T-helper 1 cell treated with Interleukin-12 subunit alpha and Interleukin-12 subunit beta and Interleukin-4 antibody, amounts not matched to agents 30 μg/mL and 1 μg/mL, for 36 hours (primary cell): ENCODE measurements around the gene SLC35B1.

Experiments used
- H3K27ac Mint-ChIP-seq: one replicate; pipeline ENCODE4 v1.8.0; 2021; ENCODE audit warnings: mild to moderate bottlenecking, mixed read lengths
- H3K27me3 Mint-ChIP-seq: one replicate; pipeline ENCODE4 v1.8.0; 2021; ENCODE audit warnings: low read depth, mixed read lengths
- H3K36me3 Mint-ChIP-seq: one replicate; pipeline ENCODE4 v1.8.0; 2021; ENCODE audit warnings: low read depth, mixed read lengths
- H3K4me1 Mint-ChIP-seq: one replicate; pipeline ENCODE4 v1.8.0; 2021; ENCODE audit warnings: low read depth, mixed read lengths
- H3K4me3 Mint-ChIP-seq: one replicate; pipeline ENCODE4 v1.8.0; 2021; ENCODE audit warnings: mild to moderate bottlenecking, moderate library complexity, mixed read lengths
- H3K9me3 Mint-ChIP-seq: one replicate; pipeline ENCODE4 v1.8.0; 2021; ENCODE audit warnings: mixed read lengths

The SLC35B1 gene, protein sequence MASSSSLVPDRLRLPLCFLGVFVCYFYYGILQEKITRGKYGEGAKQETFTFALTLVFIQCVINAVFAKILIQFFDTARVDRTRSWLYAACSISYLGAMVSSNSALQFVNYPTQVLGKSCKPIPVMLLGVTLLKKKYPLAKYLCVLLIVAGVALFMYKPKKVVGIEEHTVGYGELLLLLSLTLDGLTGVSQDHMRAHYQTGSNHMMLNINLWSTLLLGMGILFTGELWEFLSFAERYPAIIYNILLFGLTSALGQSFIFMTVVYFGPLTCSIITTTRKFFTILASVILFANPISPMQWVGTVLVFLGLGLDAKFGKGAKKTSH

DNA sequence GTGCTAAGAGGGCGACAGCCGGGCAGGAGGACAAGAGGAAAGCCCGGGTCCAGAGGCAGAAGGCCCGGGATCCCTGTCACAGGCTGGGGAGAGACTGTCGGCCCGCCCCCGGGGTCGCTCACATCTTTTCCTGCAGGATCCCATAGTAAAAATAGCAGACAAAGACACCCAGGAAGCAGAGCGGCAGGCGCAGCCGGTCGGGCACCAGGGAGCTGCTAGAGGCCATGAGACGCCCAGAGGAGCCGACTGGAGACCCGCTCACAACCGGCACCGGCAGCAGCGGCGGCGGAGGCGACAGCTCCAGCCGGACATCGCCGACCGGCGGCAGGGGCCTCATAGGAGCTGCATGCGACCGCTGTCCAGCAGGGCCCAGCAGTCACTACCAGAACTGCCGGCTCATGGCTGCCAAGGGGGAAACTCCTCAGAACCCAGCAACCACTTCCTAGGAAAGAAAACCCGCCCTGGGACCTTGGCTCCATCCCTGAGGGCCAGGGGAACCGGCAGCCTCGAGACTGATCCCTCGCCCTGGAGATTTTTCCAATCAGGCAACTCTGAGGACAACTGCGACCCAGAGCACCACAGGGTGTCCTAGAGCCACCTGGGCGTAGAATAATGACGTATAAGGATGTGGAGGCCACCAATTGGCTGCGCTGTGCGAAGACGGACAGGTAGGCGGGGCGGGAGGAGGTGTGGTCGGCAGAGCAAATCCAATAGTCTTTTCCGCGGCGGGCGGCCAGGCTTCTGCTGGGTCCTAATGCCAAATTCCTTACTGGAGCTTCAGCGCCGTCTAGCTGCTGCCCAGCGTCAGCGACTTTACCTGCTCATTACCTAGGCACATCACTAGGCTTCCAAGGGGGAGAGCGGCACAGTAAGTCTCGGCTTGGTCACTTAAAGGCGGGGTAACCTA, at the start of gene SLC35B1:
Gene SLC35B1 (minus strand): TSS at position 357 of the 907 bp plus-strand sequence. CDS start 131 bp downstream, at position 226.
- Mint-ChIP-seq H3K36me3 (peaks cover 36% of the 10 kb centered on the region), H3K9me3 (no peaks in the 10 kb centered on the region), H3K4me3 (peak within 1 kb of the TSS; percentile 95), H3K27me3 (no peaks in the 10 kb centered on the region), H3K27ac (peak within 1 kb of the TSS; percentile 98), H3K4me1 (peaks cover 30% of the 10 kb centered on the region)

DNA sequence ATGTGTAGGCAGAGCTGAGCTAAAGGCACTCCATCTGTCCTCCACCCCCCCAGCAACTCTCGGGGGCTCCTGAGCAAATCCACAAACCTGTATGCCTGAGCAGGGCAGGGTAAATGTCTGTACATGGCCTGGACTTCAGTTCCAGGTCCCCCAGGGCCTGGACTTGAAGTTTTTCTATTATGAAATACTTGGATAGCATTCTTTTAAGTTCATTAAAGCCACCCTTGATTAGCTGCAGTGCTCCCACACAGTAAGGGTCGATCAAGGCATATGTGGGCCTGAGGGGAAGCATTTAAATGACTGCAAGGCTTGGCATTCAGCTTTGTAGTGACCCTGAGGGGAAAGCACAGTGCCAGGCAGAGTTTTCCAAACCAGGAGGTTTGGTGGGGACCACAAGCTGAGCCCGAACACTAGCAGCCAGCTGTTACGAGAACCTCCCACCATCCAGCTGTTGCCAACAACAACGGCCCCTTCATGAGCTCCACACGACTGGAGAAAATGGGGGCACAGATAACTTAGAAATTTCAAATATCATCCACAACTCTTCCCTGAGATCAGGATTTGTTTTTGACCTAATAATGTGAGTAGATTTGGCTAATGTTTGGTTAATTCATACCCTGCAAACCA, 49.5 kb upstream of the SLC35B1 start:
- no peaks in the 10 kb centered on the region for H3K27me3 Mint-ChIP-seq
- H3K27ac Mint-ChIP-seq: no peak overlapping the region
- no peaks in the 10 kb centered on the region for H3K9me3 Mint-ChIP-seq
- H3K36me3 Mint-ChIP-seq: peaks cover 19% of the 10 kb centered on the region
- no peak overlapping the region for H3K4me3 Mint-ChIP-seq
- H3K4me1 Mint-ChIP-seq: peaks cover 63% of the 10 kb centered on the region

DNA sequence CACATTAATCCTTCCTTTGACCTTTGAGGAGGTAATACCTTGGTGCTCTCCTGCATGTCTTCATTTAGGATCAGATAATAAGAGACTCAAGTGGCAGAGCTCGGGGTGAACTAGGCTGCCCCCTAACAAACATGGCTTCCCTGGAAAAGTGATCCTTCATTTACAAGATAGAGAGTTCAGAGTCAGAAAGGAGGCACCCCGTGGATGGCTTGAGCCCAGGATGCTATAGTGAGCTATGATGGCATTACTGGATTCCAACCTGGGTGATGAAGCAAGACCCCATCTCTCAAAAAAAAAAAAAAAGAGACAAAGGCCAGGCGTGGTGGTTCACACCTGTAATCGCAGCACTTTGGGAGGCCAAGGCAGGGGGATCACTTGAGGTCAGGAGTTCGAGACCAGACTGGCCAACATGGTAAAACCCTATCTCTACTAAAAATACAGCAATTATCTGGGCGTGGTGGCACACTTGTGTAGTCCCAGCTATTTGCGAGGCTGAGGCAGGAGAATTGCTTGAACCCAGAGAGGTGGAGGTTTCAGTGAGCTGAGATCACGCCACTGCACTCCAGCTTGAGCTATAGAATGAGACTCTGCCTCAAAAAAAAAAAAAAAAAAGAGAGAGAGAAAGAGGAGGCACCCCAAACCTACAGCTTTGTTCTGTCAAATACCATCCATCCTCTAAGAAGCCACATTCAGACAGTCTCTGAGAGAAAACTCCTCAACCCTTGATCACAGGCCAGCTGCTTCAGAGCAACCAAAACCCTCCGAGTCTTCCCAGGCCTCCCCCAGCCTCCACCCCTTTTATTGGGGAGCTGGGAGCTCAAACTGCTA, 48.8 kb upstream of the SLC35B1 start:
- peaks cover 19% of the 10 kb centered on the region for H3K36me3 Mint-ChIP-seq
- H3K27me3 Mint-ChIP-seq: no peaks in the 10 kb centered on the region
- no peaks in the 10 kb centered on the region for H3K9me3 Mint-ChIP-seq
- peaks cover 58% of the 10 kb centered on the region for H3K4me1 Mint-ChIP-seq
- no peak overlapping the region for H3K27ac Mint-ChIP-seq
- no peak overlapping the region for H3K4me3 Mint-ChIP-seq

DNA sequence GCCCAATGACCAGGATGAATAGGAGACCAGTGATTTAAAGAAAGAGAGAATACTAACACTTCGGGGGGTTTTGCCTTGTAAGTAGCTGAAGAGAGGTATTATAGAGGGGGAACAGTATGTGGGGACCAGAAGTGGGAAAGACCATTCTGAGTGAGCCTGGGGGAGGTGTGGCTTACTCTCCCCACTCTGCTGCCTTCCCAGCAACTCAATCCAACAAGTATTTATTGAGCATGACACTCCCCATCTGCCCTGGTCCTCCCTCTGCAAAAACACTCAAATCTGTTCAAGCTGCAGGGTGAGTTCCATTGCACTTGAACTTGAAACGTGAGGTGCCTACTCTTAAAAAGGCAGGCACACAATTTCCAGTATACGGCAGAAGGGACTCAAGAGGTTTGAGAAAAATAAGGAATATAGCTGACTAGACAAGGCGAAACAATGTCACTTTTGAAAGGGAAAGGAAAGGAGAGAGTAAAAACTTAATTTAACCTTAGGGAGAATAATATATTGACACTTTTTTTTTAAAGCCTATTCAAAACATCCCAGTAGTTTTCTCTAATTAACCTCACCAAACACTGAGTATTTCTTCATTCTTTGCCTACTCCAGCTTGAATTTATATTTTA, 48.0 kb upstream of the SLC35B1 start:
- no peaks in the 10 kb centered on the region for H3K9me3 Mint-ChIP-seq
- no peaks in the 10 kb centered on the region for H3K27me3 Mint-ChIP-seq
- H3K36me3 Mint-ChIP-seq: peaks cover 18% of the 10 kb centered on the region
- no peak overlapping the region for H3K27ac Mint-ChIP-seq
- no peak overlapping the region for H3K4me3 Mint-ChIP-seq
- peaks cover 52% of the 10 kb centered on the region for H3K4me1 Mint-ChIP-seq

DNA sequence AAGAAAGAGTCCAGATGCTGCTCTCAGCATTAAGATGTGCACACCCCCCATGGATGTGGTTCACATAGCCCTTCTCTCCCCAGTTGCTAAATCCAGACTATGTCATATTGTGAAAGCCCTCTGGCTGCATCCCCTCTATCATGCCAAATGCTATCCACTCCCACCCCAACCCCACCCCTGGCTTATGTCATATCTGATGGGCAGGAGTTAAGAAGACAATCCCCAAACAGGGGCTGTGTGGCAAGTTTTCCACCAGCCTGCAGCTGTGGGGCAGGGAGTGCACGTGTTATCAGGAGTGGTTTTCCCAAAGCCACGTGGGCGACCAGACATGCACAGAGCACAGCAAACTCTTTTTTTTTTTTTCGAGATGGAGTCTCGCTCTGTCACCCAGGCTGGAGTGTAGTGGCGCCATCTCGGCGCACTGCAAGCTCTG, 46.2 kb upstream of the SLC35B1 start:
- H3K27ac Mint-ChIP-seq: no peak overlapping the region
- peaks cover 47% of the 10 kb centered on the region for H3K4me1 Mint-ChIP-seq
- H3K4me3 Mint-ChIP-seq: no peak overlapping the region
- H3K27me3 Mint-ChIP-seq: no peaks in the 10 kb centered on the region
- no peaks in the 10 kb centered on the region for H3K9me3 Mint-ChIP-seq
- peaks cover 21% of the 10 kb centered on the region for H3K36me3 Mint-ChIP-seq

DNA sequence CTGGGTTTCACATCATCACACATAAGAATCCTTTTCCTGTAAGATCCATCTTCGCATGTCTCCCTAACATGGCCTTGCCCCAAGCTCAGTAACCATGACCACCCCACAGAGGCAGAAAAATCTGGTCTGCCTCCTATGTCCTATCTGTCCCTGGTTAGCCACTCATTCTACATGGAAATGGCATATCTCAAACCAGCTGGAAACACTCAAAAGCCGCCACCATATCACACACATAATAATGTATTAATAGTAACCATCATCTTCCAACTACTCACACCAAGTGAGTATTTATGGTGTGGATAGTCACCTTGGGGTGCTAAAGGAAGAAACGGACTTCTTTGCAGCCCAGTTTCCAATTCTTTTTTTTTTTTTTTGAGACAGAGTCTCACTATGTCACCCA, 44.7 kb upstream of the SLC35B1 start:
- peaks cover 22% of the 10 kb centered on the region for H3K36me3 Mint-ChIP-seq
- H3K9me3 Mint-ChIP-seq: no peaks in the 10 kb centered on the region
- peaks cover 54% of the 10 kb centered on the region for H3K4me1 Mint-ChIP-seq
- peak overlapping the region; percentile 47 for H3K27ac Mint-ChIP-seq
- no peak overlapping the region for H3K4me3 Mint-ChIP-seq
- H3K27me3 Mint-ChIP-seq: no peaks in the 10 kb centered on the region

DNA sequence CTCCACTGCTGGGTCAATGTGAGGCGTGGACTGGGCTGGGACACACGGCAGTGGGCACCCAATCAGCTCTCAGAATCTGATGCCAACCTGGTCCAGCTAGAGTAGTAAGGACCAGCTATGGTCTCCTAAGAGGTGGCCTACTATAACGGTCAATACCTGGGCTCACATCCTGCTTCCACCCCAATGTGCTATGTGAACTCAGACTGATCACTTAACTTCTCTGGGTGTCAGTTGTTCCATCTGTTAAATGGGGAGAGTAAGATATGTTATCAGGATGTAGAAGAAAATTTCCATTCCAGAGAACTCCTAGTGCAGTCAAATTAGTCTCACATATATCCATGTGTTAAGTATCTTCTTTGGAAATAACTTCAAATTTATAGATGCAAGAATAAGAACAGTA, 42.0 kb upstream of the SLC35B1 start:
- Mint-ChIP-seq H3K27ac (peak overlapping the region; percentile 49), H3K27me3 (no peaks in the 10 kb centered on the region), H3K4me1 (peaks cover 58% of the 10 kb centered on the region), H3K9me3 (peaks cover 5% of the 10 kb centered on the region), H3K36me3 (peaks cover 25% of the 10 kb centered on the region), H3K4me3 (no peak overlapping the region)

DNA sequence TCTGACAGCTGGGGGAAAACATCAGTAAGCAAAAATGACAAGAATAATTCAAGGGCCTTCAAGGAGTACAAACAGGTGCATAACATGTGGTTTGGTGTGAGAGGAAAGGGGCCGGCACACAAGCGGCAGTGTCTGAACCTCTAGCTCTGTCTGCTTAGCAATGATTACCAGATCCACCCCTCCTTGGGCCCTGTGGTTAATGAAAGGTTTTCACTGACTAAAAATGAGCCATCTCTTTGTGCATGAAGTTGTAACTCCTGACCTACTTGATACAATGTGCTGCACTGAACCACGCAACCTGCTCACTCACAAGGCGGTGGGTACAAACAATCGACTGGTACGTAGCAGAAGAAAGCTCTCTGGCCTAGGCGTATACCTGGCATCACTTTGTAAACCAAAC, 41.0 kb upstream of the SLC35B1 start:
- peaks cover 57% of the 10 kb centered on the region for H3K4me1 Mint-ChIP-seq
- peak overlapping the region; percentile 76 for H3K4me3 Mint-ChIP-seq
- H3K36me3 Mint-ChIP-seq: peaks cover 25% of the 10 kb centered on the region
- peaks cover 5% of the 10 kb centered on the region for H3K9me3 Mint-ChIP-seq
- no peaks in the 10 kb centered on the region for H3K27me3 Mint-ChIP-seq
- peak overlapping the region; percentile 88 for H3K27ac Mint-ChIP-seq

DNA sequence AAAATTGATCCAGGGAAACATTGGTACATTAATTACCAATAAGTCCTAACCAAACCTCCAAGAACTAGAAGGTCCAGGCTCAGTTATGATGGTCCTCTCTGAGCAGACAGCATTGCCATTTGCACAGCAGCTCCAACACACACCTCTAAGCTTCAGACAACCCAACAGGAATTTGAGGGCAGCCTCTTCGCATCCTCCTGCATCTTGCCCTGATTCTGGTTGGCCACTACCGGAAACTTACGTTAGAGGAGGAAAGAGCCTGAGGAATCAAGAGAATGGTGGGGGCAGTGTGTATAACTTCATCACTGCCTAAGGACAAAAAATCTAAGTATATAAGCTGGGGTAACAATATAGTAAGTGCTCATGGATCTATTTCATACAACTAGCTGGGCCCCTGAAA, 40.5 kb upstream of the SLC35B1 start:
- no peaks in the 10 kb centered on the region for H3K27me3 Mint-ChIP-seq
- peaks cover 5% of the 10 kb centered on the region for H3K9me3 Mint-ChIP-seq
- peaks cover 25% of the 10 kb centered on the region for H3K36me3 Mint-ChIP-seq
- H3K27ac Mint-ChIP-seq: peak overlapping the region; percentile 88
- H3K4me3 Mint-ChIP-seq: peak overlapping the region; percentile 76
- peaks cover 56% of the 10 kb centered on the region for H3K4me1 Mint-ChIP-seq

DNA sequence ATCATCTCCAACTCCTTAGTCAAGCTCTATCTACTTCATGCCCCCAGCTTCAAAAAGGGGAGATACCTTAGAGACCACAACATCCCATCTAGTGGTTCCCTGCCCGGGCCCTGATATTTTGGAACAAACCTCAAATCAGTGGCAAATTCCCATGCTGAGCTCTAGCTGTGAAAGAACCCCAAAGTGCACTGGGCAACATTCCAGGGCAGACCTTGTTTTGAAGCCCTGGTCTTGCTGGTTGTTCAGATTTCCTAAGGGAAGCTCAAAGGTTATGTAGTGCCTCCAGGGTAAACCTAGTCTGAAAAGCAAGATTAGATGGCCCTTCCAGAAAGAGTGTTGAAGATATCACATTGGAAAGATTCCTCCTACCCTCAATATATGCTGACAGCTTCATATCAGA, 39.9 kb upstream of the SLC35B1 start:
- H3K27me3 Mint-ChIP-seq: no peaks in the 10 kb centered on the region
- H3K4me1 Mint-ChIP-seq: peaks cover 61% of the 10 kb centered on the region
- peaks cover 5% of the 10 kb centered on the region for H3K9me3 Mint-ChIP-seq
- H3K36me3 Mint-ChIP-seq: peaks cover 29% of the 10 kb centered on the region
- H3K4me3 Mint-ChIP-seq: peak overlapping the region; percentile 83
- peak overlapping the region; percentile 88 for H3K27ac Mint-ChIP-seq

DNA sequence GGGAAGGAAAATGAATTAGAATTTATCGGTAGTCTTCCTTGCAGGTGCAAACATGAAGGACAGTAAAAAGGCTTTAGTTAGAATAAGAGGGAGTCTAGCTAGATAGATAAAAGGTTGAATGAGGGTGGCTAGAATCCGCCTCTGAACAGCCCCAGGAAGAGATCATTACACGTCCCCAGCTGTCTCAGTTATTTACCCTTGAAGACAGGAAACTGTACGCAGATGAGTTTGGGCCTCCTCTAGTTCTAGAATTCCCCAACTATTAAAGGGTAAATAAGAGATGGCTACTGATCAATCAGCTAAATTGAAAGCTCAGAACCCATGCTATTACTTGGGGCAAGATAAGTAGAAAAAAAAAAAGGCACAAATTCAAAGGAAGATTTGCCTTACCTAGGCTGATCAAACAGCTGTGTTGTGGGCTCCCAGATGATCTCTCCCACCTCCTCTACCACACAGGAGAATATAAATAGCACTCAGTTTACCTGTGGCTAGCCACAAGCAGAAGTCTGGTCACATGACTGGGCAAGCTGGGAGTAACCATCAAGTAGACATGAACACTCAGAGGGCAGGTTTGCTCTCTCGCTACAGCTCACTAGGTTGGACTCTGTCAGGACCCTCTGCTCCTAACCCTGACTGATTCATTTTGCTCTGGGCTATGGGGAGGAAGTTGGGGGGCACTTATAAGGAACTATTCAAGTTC, 39.2 kb upstream of the SLC35B1 start:
- H3K36me3 Mint-ChIP-seq: peaks cover 29% of the 10 kb centered on the region
- H3K27ac Mint-ChIP-seq: peak overlapping the region; percentile 88
- no peaks in the 10 kb centered on the region for H3K27me3 Mint-ChIP-seq
- H3K9me3 Mint-ChIP-seq: peaks cover 5% of the 10 kb centered on the region
- peak overlapping the region; percentile 83 for H3K4me3 Mint-ChIP-seq
- peaks cover 62% of the 10 kb centered on the region for H3K4me1 Mint-ChIP-seq

DNA sequence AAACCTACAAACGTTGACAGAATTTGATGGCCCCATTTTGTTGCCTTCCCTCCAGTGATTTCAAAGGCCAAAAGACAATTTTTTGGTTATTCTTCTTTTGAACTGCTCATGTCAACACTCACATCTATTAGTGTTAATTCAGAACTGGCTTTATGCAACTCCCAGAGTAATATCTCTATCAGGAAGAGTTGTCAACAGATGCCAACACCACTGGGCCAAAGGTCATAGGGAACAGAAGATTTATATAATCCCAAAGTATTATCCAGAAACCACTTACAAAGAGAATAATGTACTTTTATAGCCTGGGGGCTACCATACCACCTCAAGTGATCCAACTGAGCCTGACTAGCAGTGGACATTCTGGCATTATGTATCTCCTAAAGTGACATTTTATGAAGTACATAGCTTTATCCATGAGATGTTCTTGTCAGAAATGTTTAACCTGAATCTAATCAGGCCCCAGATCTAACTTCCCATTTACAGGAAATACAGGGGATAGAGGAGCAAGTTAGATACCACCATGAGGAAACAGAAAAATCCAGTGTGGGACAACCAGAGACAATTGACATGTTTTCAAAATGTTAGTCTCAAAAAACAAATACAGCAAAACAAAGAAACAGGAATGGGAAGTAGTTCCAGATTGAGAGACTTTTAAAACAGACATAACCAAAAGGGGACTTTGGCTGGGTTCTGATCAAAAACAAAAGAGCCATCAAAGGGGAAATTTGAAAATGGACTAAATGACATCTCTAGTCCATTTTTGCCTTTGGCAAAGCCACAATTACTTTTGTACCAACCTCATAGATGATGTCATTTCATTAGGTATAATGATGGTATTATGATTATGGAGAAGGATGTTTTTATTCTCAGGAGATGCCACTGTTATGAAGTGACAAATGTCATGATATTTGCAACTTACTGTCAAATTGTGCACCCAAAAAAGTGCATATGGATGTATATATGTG, 37.7 kb upstream of the SLC35B1 start:
- Mint-ChIP-seq H3K4me3 (peak overlapping the region; percentile 83), H3K27me3 (no peaks in the 10 kb centered on the region), H3K4me1 (peaks cover 75% of the 10 kb centered on the region), H3K9me3 (peaks cover 5% of the 10 kb centered on the region), H3K36me3 (peaks cover 32% of the 10 kb centered on the region), H3K27ac (peak overlapping the region; percentile 88)
